ENCODE results near the gene AP1B1.

AP1B1 gene

DNA sequence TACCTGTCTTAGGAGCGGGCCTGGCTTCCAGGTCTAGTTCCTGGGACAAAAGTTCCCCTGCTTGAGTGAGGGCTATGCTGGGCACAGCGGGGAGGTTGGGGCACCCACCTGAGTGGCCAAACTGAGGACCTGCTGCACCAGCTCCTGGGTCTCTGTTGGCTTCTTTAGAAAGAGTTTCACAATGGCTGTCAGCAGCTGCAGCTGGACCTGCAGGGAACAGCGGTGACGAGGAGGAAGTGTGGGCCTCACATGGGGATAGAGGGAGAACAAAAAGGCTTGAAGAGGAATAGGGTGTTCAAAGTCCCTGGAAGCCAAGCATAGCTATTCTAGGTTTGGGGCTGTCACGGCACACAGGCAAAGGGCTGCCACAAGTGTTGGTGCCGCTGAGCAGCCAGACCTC is 46.2 kb downstream of the AP1B1 start:
- no peak for TF ChIP-seq ELF4 (IDR thresholded peaks at IDR 0.05)
- no peak for TF ChIP-seq FOXA1 (IDR thresholded peaks at IDR 0.05)
- no peak for TF ChIP-seq FOXK2 (IDR thresholded peaks at IDR 0.05)
- ChIA-PET CTCF (no interaction called here), POLR2A (no interaction called here)

DNA sequence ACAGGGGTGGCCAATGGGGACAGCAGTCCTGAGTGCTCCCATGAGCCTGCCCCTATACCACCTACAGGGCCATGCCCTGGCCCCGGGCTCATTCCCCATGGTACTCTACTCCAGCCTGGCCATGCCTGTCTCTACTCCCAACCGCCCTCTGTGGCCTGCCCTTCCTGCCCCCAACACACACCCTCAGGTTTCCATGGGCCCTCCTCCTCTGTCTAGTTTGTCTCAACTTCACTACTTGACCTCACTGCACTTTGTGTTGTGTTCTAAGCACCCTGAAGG is 46.6 kb downstream of the AP1B1 start:
- no peak for TF ChIP-seq ZNF384 (IDR thresholded peaks at IDR 0.05)
- no peak for TF ChIP-seq TARDBP (IDR thresholded peaks at IDR 0.05)
- POLR2A ChIA-PET: no interaction called here
- DNase-seq (ENCODE audit: extremely low spot score): no peak
- CTCF ChIA-PET: no interaction called here

More for the DNA sequence above, 46.2 kb downstream of the AP1B1 start:
- DNase-seq (ENCODE audit: extremely low spot score): no peak

DNA sequence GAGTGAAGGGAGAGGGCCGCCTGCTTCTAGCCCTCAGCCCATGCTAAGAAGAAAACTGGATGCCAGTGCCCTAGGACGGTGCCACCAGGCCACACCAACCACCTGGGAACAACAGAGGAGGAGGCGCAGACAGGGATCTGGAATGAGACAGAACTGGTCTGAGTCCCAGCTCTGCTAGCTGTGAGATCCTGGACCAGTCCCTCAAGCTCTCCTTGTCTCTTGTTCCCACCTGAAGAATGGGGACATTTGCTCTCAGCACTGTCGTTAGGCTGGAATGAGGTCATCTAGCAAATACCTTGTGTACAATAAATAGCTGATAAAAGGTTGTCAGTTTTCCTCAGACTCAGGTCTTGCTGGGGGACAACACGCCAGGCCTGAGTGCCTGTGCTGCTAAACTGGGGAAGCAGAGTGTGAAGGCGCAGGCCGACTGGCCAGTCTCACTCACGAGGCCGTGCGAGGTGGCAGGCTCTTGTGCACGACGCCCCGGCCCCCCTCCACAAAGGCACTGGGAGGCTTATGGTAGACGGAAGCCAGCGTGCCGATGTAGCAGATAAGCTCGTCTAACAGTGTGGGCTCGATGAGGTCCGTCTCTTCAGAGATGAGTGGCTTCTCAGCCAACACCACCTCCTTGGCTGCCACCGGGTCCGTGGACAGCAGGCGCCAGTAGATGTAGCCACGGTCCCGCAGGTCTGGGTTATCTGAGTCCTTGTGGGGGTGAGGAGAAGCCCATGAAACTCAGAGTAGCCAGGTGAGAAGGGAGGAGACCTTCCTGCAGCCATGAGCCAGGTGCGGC is 47.1 kb downstream of the AP1B1 start:
- ChIA-PET CTCF (no interaction called here), POLR2A (no interaction called here)
- TF ChIP-seq BHLHE40 (IDR thresholded peaks at IDR 0.05; ENCODE audit: borderline replicate concordance): no peak
- TF ChIP-seq ZNF384 (IDR thresholded peaks at IDR 0.05): no peak
- no peak for TF ChIP-seq HDGF (IDR thresholded peaks at IDR 0.05; ENCODE audit: borderline replicate concordance)
- TF ChIP-seq FOXK2 (IDR thresholded peaks at IDR 0.05): no peak
- TF ChIP-seq SP1 (IDR thresholded peaks at IDR 0.05): no peak
- no peak for TF ChIP-seq ELF4 (IDR thresholded peaks at IDR 0.05)
- TF ChIP-seq ARNT (IDR thresholded peaks at IDR 0.05): no peak
- no peak for TF ChIP-seq L3MBTL2 (conservative IDR thresholded peaks at IDR 0.05)
- no peak for TF ChIP-seq NFRKB (IDR thresholded peaks at IDR 0.05)
- no peak for DNase-seq (ENCODE audit: extremely low spot score)

DNA sequence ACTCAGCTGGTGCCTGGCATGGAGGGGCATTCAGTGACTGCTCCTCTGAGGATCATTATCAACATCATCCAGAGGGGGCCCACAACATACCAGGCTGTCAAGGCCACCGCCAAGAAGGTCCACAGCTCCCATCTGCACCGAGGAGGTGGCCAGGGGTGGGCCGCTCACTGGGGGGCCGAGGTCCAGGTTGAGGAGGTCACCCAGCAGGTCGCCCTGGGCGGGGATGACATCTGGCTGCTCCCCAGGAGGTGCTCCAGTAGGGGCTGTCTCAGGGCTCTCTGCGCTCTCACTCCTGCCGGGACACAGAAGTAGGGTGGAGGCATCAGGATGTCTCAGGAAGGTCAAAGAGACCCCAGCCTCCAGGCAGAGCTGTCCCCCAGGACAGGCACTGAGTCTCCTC is 47.8 kb downstream of the AP1B1 start:
- POLR2A ChIA-PET: no interaction called here
- DNase-seq (ENCODE audit: extremely low spot score): no peak
- TF ChIP-seq LEF1 (IDR thresholded peaks at IDR 0.05; ENCODE audit: borderline replicate concordance) (no peak), ZNF384 (IDR thresholded peaks at IDR 0.05) (no peak), HDGF (IDR thresholded peaks at IDR 0.05; ENCODE audit: borderline replicate concordance) (no peak), FOXK2 (IDR thresholded peaks at IDR 0.05) (no peak), TARDBP (IDR thresholded peaks at IDR 0.05) (no peak), SUZ12 (IDR thresholded peaks at IDR 0.05) (no peak), CTBP1 (IDR thresholded peaks at IDR 0.05; ENCODE audit: borderline replicate concordance) (no peak)
- CTCF ChIA-PET: no interaction called here

DNA sequence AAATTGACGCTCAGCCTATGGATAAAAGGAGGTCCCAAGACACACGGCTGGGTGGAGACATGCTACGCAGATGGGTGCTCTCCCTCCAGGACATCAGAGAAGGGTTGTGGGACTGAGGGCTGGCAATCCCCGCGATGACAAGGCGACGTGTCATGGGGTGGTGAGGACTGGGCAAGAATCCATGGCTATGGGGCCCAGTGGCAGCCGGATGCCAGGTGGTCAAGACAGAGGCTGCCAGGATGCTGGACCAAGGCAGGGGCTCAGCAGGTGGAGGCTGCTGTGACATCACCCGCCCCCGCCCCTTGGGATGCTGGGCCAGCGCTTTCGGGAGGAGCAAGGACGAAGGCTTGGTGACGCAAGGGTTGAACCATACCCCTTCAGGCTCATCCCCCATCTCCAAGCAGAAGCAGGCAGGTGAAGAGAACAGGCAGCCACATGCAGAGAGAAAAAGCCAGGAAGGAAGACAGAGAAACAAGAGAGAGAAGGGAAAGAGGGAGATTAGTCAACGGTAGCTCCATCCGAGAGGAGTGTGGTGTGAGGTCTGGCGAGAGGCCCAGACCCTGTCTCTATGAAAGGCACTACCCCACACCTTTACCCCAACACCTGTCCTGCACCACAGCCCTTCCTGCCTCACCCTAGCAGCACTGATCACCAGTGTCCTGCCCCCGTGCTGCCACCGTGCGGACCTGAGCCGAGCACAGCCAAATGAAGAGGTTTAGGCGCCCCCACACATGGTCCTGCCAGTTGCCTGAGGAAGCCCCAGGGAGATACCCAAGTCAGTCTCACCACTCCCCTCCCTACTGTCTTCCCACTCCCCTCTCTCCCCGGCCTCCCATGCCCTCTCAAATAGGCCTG is 48.8 kb downstream of the AP1B1 start:
- DNase-seq (ENCODE audit: extremely low spot score): no peak
- ChIA-PET POLR2A (no interaction called here), CTCF (no interaction called here)
- TF ChIP-seq SUZ12 (IDR thresholded peaks at IDR 0.05): no peak
- TF ChIP-seq LEF1 (IDR thresholded peaks at IDR 0.05; ENCODE audit: borderline replicate concordance): no peak
- no peak for TF ChIP-seq CTBP1 (IDR thresholded peaks at IDR 0.05; ENCODE audit: borderline replicate concordance)
- no peak for TF ChIP-seq BHLHE40 (IDR thresholded peaks at IDR 0.05; ENCODE audit: borderline replicate concordance)
- TF ChIP-seq NFRKB (IDR thresholded peaks at IDR 0.05): no peak
- TF ChIP-seq L3MBTL2 (conservative IDR thresholded peaks at IDR 0.05): no peak
- TF ChIP-seq ARNT (IDR thresholded peaks at IDR 0.05): no peak
- TF ChIP-seq, protein P1, sequence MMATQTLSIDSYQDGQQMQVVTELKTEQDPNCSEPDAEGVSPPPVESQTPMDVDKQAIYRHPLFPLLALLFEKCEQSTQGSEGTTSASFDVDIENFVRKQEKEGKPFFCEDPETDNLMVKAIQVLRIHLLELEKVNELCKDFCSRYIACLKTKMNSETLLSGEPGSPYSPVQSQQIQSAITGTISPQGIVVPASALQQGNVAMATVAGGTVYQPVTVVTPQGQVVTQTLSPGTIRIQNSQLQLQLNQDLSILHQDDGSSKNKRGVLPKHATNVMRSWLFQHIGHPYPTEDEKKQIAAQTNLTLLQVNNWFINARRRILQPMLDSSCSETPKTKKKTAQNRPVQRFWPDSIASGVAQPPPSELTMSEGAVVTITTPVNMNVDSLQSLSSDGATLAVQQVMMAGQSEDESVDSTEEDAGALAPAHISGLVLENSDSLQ (IDR thresholded peaks at IDR 0.05): no peak
- TF ChIP-seq FOXA1 (IDR thresholded peaks at IDR 0.05): no peak
- no peak for TF ChIP-seq FOXM1 (IDR thresholded peaks at IDR 0.05; ENCODE audit: borderline replicate concordance)
- no peak for TF ChIP-seq ZNF384 (IDR thresholded peaks at IDR 0.05)
- no peak for TF ChIP-seq FOXK2 (IDR thresholded peaks at IDR 0.05)
- no peak for TF ChIP-seq HDGF (IDR thresholded peaks at IDR 0.05; ENCODE audit: borderline replicate concordance)

DNA sequence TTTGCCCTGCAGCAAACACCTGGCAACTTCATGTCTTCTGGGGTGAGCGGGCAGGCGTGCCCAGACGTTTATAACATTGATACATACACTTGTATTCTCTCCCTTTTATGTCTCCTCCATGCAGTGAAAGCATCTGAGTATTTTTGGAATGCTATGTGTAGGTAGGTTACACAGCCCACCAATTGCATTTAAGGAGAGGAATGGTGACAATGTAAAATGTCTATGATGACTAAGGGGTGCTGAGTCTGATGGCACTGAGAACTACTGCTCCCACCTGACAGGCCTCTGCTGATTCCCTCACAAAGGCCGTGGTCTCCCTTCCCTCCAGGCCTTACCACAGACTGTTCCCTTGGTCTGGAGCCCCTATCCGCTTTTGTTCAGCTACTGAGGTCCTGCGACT is 50.0 kb downstream of the AP1B1 start:
- POLR2A ChIA-PET: no interaction called here
- DNase-seq (ENCODE audit: extremely low spot score): no peak
- TF ChIP-seq TARDBP (IDR thresholded peaks at IDR 0.05) (no peak), ELF4 (IDR thresholded peaks at IDR 0.05) (no peak), SP1 (IDR thresholded peaks at IDR 0.05) (no peak), BHLHE40 (IDR thresholded peaks at IDR 0.05; ENCODE audit: borderline replicate concordance) (no peak), FOXA1 (IDR thresholded peaks at IDR 0.05) (no peak), SUZ12 (IDR thresholded peaks at IDR 0.05) (no peak), NFRKB (IDR thresholded peaks at IDR 0.05) (no peak), ZNF384 (IDR thresholded peaks at IDR 0.05) (no peak), FOXM1 (IDR thresholded peaks at IDR 0.05; ENCODE audit: borderline replicate concordance) (no peak)
- CTCF ChIA-PET: no interaction called here

DNA sequence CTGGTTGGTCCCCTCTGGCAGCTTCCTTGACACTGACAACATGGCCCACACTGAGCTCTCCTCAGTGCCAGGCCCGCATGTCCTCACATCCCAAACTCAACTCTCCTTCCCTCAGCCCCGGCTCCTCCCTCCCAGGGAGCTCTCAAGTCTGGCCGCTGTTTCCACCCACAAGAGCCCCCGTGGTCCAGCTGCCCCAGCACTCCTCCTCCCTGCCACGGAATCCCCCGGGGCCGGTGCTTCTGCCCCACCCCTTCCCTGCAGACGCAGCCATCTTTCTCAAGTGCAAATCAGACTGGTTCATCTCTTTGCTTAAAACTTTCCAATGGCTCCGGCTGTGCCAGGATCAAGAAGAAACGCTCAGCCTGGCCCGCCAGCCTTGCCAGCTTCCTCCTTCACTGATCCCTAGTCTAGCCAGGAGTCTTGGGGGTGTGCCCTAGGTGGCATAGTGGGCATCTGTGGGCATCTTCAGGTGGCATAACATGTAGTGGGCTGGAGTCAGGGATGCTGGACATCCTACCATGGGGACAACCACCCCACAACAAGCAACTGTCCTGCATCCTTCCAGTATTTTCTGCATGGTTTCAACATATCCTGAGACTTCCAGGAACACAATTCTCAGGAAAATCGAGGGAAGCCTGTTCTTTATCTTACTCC is 50.6 kb downstream of the AP1B1 start:
- DNase-seq (ENCODE audit: extremely low spot score): no peak
- TF ChIP-seq, protein P1 (IDR thresholded peaks at IDR 0.05): no peak
- TF ChIP-seq L3MBTL2 (conservative IDR thresholded peaks at IDR 0.05): no peak
- TF ChIP-seq SUZ12 (IDR thresholded peaks at IDR 0.05): no peak
- TF ChIP-seq ZNF384 (IDR thresholded peaks at IDR 0.05): no peak
- no peak for TF ChIP-seq ELF4 (IDR thresholded peaks at IDR 0.05)
- no peak for TF ChIP-seq NFRKB (IDR thresholded peaks at IDR 0.05)
- no peak for TF ChIP-seq CTBP1 (IDR thresholded peaks at IDR 0.05; ENCODE audit: borderline replicate concordance)
- no peak for TF ChIP-seq TARDBP (IDR thresholded peaks at IDR 0.05)
- TF ChIP-seq ARNT (IDR thresholded peaks at IDR 0.05): no peak
- no peak for TF ChIP-seq HDGF (IDR thresholded peaks at IDR 0.05; ENCODE audit: borderline replicate concordance)
- no peak for TF ChIP-seq FOXA1 (IDR thresholded peaks at IDR 0.05)
- TF ChIP-seq SP1 (IDR thresholded peaks at IDR 0.05): no peak
- TF ChIP-seq FOXM1 (IDR thresholded peaks at IDR 0.05; ENCODE audit: borderline replicate concordance): no peak
- no peak for TF ChIP-seq LEF1 (IDR thresholded peaks at IDR 0.05; ENCODE audit: borderline replicate concordance)
- no peak for TF ChIP-seq FOXK2 (IDR thresholded peaks at IDR 0.05)
- no peak for TF ChIP-seq BHLHE40 (IDR thresholded peaks at IDR 0.05; ENCODE audit: borderline replicate concordance)
- ChIA-PET POLR2A (no interaction called here), CTCF (no interaction called here)

All from HEK293T (cell line).